GM06990 (cell line): ENCODE data around the gene ZNF660.

ENCODE experiments used
- DNase-seq: peaks from one replicate; pipeline ENCODE4 v3.0.0-alpha.2; 2011; ENCODE audit not compliant: insufficient read length; ENCODE audit errors: extremely low read depth
- H3K27me3 ChIP-seq: replicated peaks from 2 replicates; pipeline ENCODE4 v1.6.0; 2011; ENCODE audit warnings: low read length; ENCODE audit not compliant: control insufficient read depth, insufficient read depth
- H3K36me3 ChIP-seq: 2 replicates; pipeline ENCODE4 v1.5.1; 2011; ENCODE audit warnings: low read length; ENCODE audit not compliant: control insufficient read depth, insufficient read depth
- H3K4me3 ChIP-seq: replicated peaks from 2 replicates; pipeline ENCODE4 v1.5.1; 2011; ENCODE audit warnings: low read depth, mild to moderate bottlenecking, control low read depth, low read length
- TF ChIP-seq, protein P1 (sequence below): IDR thresholded peaks from 2 replicates; pipeline ENCODE4 v1.5.1; 2011; ENCODE audit warnings: low read length, control low read depth, mild to moderate bottlenecking, inconsistent platforms; ENCODE audit not compliant: insufficient read depth, poor library complexity, severe bottlenecking

ZNF660 gene

DNA sequence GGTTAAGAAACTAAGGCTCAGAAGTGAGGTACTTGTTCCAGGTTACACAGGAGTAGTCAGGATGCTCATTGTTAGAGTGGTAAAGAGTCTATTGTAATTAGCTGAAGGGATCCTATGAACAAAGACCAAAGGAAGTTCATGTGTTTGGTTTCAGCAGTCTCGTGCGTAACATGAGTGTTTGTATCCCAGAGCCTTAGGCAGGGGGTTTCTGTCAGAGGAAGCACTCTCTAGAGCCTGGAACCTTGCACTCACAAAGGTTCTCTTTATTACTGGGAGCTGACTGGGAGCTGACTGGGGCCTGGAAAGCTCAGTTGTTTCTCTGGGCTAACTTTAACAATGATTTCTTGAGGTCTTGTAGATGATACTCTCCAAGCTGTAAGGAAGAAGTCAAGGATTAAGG, 44.0 kb downstream of the ZNF660 start:
- DNase-seq = no peak
- H3K36me3 ChIP-seq = peaks cover 7% of the 10 kb centered on the region
- no peaks in the 10 kb centered on the region for H3K27me3 ChIP-seq
- TF ChIP-seq, protein P1, sequence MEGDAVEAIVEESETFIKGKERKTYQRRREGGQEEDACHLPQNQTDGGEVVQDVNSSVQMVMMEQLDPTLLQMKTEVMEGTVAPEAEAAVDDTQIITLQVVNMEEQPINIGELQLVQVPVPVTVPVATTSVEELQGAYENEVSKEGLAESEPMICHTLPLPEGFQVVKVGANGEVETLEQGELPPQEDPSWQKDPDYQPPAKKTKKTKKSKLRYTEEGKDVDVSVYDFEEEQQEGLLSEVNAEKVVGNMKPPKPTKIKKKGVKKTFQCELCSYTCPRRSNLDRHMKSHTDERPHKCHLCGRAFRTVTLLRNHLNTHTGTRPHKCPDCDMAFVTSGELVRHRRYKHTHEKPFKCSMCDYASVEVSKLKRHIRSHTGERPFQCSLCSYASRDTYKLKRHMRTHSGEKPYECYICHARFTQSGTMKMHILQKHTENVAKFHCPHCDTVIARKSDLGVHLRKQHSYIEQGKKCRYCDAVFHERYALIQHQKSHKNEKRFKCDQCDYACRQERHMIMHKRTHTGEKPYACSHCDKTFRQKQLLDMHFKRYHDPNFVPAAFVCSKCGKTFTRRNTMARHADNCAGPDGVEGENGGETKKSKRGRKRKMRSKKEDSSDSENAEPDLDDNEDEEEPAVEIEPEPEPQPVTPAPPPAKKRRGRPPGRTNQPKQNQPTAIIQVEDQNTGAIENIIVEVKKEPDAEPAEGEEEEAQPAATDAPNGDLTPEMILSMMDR = no peak
- no peak overlapping the region for H3K4me3 ChIP-seq

DNA sequence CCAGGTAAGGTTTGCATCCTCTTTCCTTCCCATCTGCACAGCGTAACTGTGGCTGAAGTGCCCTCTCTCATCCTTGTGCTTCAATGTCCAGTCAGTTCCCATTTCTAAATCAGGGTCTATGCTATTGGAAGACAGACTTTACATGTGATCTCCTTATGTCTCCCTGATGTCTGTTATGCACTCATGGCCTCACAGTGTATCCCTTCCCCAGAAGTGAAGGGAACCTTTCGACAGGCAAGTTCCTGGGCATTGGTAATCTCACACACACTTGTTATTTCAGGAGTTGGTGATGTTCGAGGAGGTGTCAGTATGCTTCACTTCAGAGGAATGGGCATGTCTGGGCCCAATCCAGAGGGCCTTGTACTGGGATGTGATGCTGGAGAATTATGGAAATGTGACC, 47.4 kb downstream of the ZNF660 start:
- H3K4me3 ChIP-seq = no peak overlapping the region
- TF ChIP-seq, protein P1 = no peak
- DNase-seq = no peak
- peaks cover 9% of the 10 kb centered on the region for H3K36me3 ChIP-seq
- no peaks in the 10 kb centered on the region for H3K27me3 ChIP-seq

DNA sequence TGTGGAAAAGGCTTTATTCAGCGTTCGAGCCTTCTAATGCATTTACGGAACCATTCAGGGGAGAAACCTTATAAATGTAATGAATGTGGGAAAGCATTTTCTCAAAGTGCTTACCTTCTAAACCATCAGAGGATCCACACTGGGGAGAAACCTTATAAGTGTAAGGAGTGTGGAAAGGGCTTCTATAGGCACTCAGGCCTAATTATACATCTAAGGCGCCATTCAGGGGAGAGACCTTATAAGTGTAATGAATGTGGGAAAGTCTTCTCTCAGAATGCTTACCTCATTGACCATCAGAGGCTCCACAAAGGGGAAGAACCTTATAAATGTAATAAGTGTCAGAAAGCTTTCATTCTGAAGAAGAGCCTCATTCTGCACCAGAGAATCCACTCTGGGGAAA, 57.6 kb downstream of the ZNF660 start:
- peaks cover 12% of the 10 kb centered on the region for H3K36me3 ChIP-seq
- no peak for DNase-seq
- H3K4me3 ChIP-seq = no peak overlapping the region
- no peaks in the 10 kb centered on the region for H3K27me3 ChIP-seq
- TF ChIP-seq, protein P1 = no peak

DNA sequence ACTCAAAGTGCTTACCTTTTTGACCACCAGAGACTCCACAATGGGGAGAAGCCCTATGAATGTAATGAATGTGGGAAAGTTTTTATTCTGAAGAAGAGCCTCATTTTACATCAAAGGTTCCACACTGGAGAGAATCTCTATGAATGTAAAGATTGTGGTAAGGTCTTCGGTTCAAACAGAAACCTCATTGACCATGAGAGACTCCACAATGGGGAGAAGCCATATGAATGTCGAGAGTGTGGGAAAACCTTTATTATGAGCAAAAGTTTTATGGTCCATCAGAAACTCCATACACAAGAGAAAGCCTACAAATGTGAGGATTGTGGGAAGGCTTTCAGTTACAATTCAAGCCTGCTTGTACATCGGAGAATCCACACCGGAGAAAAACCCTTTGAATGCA, 58.3 kb downstream of the ZNF660 start:
- Histone ChIP-seq H3K27me3 (no peaks in the 10 kb centered on the region), H3K36me3 (peaks cover 12% of the 10 kb centered on the region), H3K4me3 (no peak overlapping the region)
- TF ChIP-seq, protein P1 = no peak
- no peak for DNase-seq

DNA sequence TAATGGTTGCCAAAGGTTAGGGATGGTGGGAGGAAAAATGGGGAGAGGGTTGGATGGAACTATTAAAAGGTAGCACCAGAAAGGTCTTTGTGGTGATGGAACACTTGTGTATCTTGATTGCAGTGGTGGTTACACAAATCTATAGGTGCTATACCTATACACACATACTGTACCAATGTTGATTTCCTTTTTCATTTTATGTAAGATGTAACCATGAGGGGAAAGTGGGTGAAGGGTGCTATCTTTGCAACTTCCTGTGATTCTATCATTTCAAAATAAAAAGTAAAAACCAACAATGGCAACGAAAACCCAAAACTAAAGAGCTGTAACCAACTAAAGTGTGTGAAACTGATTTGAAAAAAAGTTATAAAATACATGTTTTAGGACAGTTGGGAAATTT, 63.0 kb downstream of the ZNF660 start:
- TF ChIP-seq, protein P1 = no peak
- no peak for DNase-seq
- H3K27me3 ChIP-seq = no peaks in the 10 kb centered on the region
- H3K4me3 ChIP-seq = peak overlapping the region; percentile 80
- peaks cover 4% of the 10 kb centered on the region for H3K36me3 ChIP-seq

DNA sequence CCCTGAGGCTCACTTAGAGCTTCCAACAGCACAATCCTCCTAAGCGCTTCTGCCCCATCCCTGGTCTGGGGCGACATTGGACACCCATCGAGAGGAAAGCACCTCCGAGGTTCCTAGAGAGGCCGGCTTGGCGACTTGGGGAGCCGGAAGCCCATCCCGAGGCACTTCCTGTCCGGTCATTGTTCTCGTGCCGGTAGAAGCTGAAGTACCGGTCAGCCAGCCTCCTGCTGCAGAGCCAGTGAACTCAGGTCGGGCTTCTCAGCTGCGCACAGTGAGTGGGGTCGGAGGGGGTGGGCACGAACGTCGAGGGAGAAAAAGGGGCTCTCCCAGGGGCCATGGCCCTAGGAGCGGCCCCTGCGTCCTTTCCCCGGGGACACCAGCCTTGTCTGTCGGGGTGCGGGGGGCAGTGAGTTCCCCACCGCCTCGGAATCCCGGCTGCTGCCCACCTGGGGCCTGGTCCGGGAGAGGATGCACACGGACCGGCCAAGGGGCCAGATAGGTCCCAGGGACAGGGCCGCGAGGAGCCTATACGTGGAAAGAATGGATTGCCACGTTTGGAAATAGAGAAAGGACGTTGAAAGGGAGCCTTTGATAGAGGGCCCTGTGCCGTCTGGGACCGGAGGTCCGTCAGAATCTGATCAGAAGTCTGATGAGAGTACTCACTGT, 63.9 kb downstream of the ZNF660 start, which contains the start of gene ZNF35:
ZNF35 (plus strand) TSS at position 169 of the 666 bp plus-strand sequence. CDS start 2,336 bp downstream, outside the sequence.
- TF ChIP-seq, protein P1 = no peak
- DNase-seq = peak; percentile 77
- peaks cover 13% of the 10 kb centered on the region for H3K36me3 ChIP-seq

More for the DNA sequence above, 63.9 kb downstream of the ZNF660 start, which contains the start of gene ZNF35:
- H3K27me3 ChIP-seq = no peaks in the 10 kb centered on the region
- H3K4me3 ChIP-seq = peak within 1 kb of the TSS; percentile 80
